ENCODE results near the gene SLC30A1. TPM values are rescaled to one million over a fixed set of nuclear protein-coding genes. Genes with fewer than 3 reads are reported as not detected.
"Not testable (repeated sequence)": the region's sequence is repeated elsewhere in the genome, so short reads cannot be mapped to it uniquely, and the experiment has no call there.

Gene SLC30A1, protein sequence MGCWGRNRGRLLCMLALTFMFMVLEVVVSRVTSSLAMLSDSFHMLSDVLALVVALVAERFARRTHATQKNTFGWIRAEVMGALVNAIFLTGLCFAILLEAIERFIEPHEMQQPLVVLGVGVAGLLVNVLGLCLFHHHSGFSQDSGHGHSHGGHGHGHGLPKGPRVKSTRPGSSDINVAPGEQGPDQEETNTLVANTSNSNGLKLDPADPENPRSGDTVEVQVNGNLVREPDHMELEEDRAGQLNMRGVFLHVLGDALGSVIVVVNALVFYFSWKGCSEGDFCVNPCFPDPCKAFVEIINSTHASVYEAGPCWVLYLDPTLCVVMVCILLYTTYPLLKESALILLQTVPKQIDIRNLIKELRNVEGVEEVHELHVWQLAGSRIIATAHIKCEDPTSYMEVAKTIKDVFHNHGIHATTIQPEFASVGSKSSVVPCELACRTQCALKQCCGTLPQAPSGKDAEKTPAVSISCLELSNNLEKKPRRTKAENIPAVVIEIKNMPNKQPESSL
- total RNA-seq, result 17.4 and 31.9 TPM in 2 replicates

DNA sequence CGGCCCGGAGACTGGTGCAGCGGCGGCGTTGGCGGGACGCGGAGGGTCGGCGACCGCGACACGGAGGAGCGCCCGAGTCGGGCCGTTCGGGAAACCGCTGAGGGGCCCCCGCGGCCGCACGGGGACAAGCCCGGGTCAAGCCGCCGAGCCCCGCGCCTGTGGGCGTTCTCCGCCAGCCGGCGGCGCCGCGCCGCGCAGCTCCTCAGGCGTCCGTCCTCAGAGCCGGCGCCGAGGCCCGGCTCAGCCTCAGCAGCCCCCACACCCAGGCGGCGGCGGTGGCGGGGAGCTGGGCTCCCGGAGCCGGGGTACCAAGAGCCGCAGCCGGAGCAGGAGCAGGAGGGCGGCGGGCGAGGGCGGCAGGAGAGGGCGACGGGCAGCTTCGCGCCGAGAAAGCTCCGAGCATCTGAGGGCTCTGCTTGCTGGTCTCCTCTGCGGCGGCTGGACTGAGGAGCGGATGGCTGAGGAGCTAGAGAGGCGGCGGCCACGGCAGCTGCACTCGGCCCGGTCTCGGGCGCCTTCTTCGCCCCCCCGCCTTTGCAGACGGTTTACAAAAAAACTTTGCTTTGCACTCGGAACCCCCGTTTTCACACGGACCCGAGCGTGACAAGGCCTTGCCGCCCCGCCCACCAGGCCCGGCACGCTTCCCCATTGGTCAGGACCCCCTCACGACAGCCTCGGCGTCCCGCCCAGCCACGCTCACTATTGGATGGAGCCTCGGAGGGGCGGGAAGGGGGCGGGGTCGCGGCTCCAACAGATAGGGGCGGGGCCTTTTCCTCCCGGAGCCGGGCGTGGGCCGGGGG lies at the start of gene SLC30A1:
SLC30A1 (minus strand) TSS at position 522 of the 800 bp plus-strand sequence. CDS start 549 bp downstream, outside the sequence.
- peak; percentile 97 to 99 for DNase-seq (ENCODE audit: low read depth in 2 of 2)

DNA sequence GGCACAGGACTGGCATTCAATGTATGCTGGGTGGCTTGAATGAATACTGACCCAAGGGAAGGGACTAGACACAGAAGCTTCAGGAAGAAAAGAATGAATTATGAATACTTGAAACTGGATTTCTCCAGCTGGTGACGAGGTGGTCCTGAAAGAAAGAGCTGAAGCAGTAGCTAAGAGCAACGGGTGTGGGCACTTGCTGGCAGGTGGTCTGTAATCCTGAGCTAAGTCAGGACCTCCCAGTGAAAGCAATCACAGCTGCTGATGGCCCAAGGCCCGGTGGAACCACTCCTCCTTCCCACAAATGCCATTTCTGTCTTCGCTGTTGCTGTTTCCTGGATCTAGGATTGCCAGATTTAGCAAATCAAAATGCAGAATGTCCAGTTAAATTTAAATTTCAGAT lies 49.5 kb upstream of the SLC30A1 start:
- no peak for DNase-seq (ENCODE audit: low read depth in 2 of 2)

DNA sequence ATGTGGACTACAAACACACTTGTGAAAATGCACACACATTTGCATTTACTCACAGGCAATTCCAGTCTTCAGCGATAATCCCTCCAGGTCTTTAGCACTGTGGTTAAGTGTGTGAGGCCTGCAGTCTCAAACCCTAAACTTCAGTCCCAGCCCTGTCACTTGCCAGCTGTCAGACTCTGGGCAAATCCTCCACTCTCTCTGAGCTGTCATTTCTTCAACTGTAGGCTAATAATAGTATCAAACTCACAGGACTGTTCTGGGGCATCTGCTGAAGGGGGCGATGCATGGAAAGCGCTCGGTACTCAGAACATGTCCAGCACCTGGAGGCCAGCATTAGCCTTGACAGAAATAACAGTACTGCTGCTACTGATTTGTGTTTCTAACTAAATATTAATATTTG lies 48.3 kb upstream of the SLC30A1 start:
- DNase-seq (ENCODE audit: low read depth in 2 of 2), result no peak

DNA sequence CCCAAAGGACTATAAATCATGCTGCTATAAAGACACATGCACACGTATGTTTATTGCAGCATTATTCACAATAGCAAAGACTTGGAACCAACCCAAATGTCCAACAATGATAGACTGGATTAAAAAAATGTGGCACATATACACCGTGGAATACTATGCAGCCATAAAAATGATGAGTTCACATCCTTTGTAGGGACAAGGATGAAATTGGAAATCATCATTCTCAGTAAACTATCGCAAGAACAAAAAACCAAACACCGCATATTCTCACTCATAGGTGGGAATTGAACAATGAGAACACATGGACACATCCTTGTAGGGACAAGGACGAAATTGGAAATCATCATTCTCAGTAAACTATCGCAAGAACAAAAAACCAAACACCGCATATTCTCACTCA lies 46.9 kb upstream of the SLC30A1 start:
- not testable (repeated sequence) for DNase-seq (ENCODE audit: low read depth in 2 of 2)

DNA sequence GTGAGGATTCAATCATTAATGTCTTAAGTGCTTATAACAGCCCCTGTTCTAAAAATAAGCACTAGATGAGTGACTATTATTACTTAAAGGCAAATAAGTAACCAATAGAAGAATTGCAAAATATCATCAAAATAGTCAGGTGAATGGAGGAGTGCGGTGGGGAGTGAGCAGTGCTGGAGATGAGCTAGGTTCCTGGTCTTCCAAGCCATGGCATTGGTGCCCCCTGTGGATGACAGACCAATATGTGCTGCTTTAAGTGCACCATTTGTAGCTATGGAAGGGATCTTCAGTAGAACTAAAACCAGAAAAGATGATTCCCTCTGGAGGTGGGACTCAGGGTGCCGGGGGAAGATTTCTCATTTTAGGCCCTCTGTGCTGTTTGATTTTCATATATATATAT lies 46.1 kb upstream of the SLC30A1 start:
- peak; percentile 38 to 68 for DNase-seq (ENCODE audit: low read depth in 2 of 2)

DNA sequence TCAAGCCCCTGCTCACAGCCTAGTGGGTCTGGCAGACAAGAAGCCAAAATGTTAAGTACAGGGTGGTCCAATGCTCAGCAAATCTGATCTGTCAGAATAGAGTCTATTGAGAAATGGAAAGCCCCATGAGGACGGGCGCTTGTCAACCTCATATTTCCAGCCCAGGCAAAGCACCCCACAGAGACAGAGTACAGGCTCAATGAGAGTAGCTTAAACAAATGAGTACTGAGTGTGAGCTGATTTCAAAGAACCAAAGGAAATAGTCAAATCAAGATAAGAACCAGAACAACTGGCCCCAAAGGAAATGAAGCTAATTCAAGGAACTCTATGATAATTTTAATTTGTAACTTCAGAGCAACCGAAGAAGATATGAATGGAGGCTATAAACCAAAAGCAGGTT lies 44.6 kb upstream of the SLC30A1 start:
- DNase-seq (ENCODE audit: low read depth in 2 of 2), result no peak

DNA sequence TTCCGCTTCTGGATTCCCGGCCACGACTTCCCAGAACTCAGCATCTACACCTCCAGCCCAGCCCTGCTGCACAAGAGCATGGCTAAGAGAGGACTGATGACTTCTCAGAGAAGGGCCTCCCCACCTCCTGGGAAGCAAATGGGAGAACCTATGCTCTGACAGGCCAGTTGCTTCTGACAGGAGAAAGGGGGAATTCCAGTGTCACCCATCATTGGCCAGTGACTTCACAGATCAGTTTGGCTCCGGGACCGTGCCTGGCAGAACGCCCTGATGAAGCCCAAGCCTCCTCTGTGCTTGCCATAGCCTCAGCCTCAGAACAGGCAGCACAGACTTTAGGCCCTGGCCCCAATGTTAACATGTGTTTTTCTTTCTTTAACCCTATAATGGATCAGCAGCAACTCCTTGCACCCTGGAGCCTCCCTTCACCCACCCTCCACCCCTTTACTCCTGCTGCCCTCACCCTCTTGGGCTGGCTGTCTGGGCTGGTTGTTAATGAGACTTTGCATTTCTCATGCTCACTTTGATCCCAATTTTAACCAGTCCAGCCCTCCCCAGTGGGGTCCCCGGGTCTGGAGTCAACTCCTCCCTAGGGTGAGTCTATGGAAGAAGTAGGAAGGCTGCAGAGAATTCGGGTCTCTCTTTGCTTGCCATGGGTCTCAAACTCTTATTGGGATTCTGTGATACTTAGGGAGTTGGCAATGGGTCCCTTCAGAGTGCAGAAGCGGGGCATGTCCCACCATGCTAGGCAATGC lies 42.7 kb upstream of the SLC30A1 start:
- peak in 1 of 2 donors; percentile 20 for DNase-seq (ENCODE audit: low read depth in 2 of 2)

DNA sequence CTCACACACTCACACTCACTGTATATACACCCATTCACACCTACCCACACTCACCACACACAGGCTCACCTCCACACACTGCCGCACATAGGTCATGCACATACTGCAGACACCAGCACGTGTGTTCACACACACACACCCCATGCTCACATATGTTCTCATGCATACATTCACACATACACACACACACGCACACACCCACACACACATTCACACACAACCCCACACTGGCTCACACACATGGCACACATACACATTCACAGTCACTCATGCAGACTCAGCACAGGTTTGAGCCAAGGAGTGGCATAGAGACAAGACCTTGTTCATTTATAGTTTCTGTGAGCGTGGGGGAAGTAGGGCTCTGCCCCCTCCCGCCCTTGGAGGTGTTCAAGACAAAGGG lies 41.1 kb upstream of the SLC30A1 start:
- DNase-seq (ENCODE audit: low read depth in 2 of 2), result no peak

DNA sequence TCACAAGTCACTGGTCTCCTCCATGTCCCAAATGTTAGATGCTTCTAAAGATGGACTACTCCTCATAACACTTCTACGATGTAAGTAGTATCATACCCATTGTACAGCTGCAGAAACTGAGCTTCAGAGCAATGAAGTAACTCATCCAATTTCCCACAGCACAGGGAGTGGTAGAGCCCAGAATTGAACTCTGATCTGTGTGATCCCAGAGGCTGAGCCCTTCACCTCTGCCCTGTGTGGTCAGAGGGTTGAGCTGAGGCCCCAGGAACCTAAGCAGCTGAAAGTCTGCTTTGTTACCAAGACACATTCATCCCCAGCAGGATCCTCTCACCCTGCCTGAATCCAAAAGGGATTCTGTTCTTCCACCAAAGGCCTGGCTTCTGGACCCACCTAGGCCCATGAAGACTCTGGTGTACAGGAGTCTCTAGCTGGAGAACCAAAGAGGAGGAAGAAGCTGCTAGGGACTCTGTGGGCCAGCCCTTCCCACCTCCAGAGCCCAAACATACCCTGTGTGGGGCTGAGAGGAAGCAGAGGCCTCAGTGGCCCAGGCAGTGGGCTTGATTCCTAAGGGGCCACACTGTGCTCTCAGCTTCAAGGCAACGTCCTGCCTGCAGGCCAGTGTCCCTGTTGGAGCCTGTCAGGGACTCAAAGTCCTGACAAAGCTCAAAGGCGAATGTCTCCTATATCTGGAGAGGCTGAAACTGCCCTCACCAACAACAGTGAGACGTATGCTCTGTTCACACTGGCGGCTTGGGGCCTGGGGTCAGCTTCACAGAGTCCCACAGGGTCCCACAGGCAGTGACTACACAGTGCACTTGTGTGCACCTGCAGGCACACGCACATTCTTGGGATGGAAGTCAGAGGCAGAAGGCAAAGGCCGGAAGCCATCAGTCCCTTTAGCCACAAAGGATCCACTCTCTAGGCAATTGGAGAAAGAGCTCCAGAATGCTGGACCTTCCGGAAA lies 40.4 kb upstream of the SLC30A1 start:
- no peak for DNase-seq (ENCODE audit: low read depth in 2 of 2)

DNA sequence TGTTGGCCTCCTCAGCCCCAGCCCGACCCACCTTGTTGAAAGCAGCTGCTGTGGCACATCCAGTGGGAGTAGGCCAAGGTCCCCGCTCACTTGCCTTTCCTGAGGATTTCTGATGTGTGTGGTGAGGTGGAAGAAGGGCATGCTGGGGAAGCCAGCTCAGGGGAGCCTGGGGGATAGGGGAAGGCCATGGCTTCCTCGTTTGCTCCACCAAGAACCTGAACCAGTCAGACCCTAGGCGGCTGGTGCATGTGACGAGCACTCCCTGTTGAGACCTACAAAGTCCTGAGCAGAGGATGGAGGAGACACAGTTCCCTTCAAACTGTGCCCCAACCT lies 38.0 kb upstream of the SLC30A1 start:
- no peak for DNase-seq (ENCODE audit: low read depth in 2 of 2)

DNA sequence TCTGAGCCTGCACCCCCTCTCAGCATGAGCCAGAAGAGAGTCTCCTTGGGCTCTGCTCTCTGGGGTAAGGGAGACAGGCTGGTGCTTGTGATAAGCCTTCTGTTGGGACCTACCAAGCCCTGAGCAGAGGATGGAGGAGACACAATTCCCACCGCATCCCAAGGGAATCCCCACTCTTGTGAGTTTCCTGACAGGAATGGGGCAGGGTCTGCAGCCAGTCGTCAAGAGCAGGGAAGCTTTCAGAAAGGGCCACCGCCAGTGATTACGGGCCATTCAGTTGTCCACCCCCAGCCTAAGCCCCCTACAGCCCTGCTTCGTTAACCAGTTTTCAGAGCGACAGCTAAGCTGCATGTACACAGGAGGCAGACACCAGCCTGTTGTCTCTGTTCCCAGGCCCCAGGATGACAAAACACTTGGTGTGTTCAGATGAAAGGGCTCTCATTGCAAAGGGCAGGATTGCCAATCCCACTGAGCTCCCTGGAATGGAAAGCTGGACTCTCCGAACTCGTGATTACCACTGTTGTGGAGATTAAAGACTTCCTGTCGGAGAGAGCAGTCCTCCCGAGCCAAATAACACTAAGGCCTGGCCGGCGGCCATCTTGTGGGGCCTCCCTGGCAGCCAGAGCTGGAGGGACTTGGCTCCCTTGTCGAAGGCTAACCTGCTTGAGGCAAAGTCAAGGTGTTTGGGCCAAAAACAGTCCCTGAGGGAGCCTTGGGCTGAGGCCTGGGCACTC lies 37.4 kb upstream of the SLC30A1 start:
- DNase-seq (ENCODE audit: low read depth in 2 of 2), result no peak

DNA sequence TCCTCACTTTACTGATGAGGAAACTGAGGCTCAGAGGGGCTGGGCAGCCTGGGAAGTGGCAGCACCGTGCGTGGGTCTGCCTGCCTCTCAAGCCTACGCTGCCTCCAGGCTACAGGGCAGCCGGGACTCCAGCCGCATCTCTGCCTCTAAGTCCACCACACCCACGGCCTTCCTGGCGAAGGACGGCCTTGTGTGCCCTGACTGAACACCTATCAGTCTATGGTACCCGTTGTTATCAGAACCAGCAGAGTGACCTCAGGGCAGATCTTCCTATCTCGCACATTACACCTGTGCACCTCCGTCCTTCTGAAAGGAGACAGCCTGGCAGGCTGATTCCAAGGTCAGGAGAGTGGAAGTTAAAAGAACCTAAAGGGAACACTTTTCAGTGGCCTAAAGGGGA lies 35.7 kb upstream of the SLC30A1 start:
- DNase-seq (ENCODE audit: low read depth in 2 of 2), result no peak

DNA sequence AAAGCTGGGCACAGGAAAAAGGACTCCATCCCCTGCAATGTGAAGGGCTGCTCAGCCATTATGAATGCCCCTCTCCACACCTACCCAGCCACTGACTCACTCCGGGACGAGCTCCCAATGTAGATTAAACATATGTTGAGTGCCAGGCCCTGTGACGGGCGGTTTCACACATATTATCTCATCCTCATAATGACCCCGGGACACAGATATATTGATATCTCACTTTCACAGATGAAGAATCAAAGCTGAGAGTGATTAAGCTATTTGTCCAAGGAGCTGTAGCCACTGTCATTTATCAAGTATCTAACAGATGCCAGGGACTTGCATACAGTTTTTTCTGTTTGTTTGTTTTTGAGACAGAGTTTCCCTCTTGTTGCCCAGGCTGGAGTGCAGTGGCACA lies 35.0 kb upstream of the SLC30A1 start:
- DNase-seq (ENCODE audit: low read depth in 2 of 2), result no peak

DNA sequence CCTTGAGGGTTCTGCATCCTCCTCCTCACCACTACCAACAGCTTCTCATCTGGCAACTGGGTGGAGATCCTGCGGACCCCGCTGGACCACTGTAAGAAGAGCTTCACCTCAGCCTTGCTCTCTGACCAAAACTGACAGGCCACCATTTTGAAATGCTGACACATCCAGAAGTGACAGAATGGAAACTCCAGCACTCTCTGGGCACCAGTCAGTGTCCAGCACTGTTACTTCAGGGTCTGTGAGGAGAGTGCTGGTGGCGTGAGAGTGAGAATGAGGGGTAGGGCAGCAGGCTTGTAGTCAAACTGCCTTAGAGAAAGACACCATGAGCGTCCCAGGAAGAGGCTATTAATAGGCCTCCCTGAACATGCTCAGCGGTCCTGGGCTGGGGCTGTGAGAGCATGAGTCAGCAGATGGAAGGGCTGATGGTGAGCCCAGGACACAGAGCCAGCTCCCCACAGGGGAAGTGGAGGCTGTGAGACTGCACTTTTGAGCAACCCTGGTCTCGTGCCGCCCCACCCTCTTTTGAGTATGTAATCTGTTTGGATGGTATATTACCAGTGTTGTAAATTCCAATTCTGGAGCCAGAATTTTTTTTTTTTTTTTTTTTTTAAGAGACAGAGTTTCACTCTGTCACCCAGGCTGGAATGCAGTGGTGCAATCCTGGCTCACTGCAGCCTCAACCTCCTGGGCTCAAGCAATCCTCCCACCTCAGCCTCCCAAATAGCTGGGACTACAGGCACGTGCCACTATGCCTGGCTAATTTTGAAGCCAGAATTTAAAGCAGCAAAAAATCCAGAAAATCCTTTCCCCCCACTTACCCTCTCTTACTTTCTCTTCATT lies 34.4 kb upstream of the SLC30A1 start:
- DNase-seq (ENCODE audit: low read depth in 2 of 2), result peak in 1 of 2 donors; percentile 58

DNA sequence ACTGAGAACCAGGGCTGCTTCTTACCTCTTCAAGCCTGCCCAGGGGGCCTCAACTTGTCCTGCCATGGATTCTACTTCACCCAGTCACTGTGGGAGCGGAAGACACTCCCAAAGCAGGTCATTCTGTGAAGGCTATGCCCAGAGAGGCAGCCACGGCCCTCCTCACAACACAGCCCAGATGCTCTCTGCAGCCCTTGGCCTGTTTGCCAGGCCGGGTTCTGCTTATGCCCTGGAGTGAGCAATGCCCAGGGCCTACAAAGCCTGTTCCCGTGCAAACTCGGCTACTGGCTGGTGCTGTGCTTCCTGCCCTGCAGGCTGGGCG lies 33.8 kb upstream of the SLC30A1 start:
- DNase-seq (ENCODE audit: low read depth in 2 of 2), result no peak

DNA sequence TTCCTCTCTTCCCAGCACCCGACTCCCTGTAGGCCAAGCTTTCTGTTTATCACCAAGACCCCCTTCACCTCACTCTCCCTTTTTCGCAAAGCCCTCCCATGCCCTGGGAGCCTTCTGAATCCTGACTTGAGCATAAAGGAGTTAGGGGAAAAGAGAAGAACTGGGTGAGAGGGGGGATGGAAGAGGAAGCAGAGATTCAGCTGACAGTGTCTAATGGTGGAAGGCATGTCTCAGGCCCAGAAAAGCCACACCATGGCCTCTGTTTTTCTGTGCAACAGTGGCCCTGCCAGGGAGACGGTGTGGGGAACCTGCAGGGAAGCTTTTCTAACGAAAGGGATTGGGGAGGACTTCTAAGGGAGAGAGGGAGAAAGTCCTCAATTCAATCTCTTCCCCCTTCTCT lies 32.9 kb upstream of the SLC30A1 start:
- no peak for DNase-seq (ENCODE audit: low read depth in 2 of 2)

DNA sequence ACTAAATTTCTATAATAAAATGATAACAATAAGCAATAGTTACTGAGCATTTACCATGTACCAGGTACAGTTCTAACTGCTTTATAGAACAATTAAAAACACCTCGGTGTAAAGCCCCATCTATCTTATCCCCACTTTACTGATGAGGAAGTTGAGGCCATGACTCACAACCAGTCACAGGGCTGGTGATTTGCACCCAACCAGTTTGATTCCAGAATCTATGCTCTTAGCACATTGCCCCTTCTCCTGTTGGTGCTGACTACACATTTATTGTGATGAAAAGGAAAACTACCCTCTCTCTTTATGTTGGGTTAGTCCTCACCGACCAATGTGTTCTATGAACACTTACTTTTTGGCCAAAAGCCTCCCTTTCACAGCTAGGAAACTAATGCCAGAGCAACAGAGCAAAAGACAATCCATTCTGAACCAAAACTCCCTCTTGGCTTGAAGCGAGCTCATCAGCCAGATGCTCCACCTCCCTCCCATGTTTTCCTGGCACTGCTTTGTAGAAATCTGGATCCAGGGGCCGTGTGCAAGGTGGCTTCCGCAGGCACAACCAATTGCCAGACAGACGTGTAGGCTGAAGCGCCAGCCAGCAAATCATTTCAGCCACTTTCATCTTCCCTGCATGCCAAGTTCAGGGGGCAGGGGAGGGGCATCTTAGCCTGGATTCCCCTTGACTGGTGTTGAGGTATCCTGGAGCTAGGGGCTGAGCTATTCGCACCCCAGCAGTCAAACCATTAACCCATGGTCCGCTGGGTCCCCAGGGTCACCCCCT lies 32.0 kb upstream of the SLC30A1 start:
- DNase-seq (ENCODE audit: low read depth in 2 of 2), result peak; percentile 21 to 83

Data from lung microvascular endothelial cell (primary cell).